ENCODE results near the gene WDR18. TPM values are rescaled to one million over a fixed set of nuclear protein-coding genes. Genes with fewer than 3 reads are reported as not detected.

Gene WDR18
- total and polyA plus RNA-seq, 4 donors, result 24.3 to 45.3 (median 37.7) TPM

GRCh38 chr19:1019616-1019961 lies 35.4 kb downstream of the WDR18 start:
- Histone ChIP-seq H3K4me3 (ENCODE audit: low read depth in 1 of 3, low read length in 3 of 3) (peak overlapping the region; percentile 78 to 97 (median 89)), H3K36me3 (ENCODE audit: control insufficient read depth in 4 of 4, insufficient read depth in 3 of 4, low read depth in 1 of 4, low read length in 3 of 4) (no peaks in the 10 kb centered on the region), H3K27me3 (ENCODE audit: control insufficient read depth in 4 of 4, insufficient read depth in 4 of 4, low read length in 3 of 4) (no peaks in the 10 kb centered on the region), H3K27ac (ENCODE audit: low read depth in 1 of 2, low read length in 2 of 2) (no peak overlapping the region), H3K4me1 (ENCODE audit: control insufficient read depth in 4 of 4, insufficient read depth in 4 of 4, low read length in 3 of 4) (peaks cover 30 to 49% (median 39%) of the 10 kb centered on the region in 4 donors), H3K9me3 (ENCODE audit: control insufficient read depth in 4 of 4, low read length in 3 of 4) (no peaks in the 10 kb centered on the region), H3K9ac (ENCODE audit: low read depth in 1 of 2, low read length in 2 of 2) (peak overlapping the region in 1 of 2 donors; percentile 90)
- no peak for DNase-seq (ENCODE audit: low spot score)
- WGBS, result 62% methylated on average over 18 of the region's 18 CpGs
- no peak for TF ChIP-seq NR2F2 (IDR thresholded peaks at IDR 0.05)
- TF ChIP-seq ZBTB33 (IDR thresholded peaks at IDR 0.05), result no peak
- no peak for TF ChIP-seq FOXA2 (IDR thresholded peaks at IDR 0.05)
- TF ChIP-seq TAF1 (conservative IDR thresholded peaks at IDR 0.05), result no peak
- TF ChIP-seq MAX (IDR thresholded peaks at IDR 0.05), result no peak
- TF ChIP-seq SP1 (IDR thresholded peaks at IDR 0.05), result no peak
- no peak for TF ChIP-seq FOXA1 (IDR thresholded peaks at IDR 0.05)
- no peak for TF ChIP-seq ATF3 (IDR thresholded peaks at IDR 0.05)
- TF ChIP-seq GABPA (IDR thresholded peaks at IDR 0.05 in 1 of 2, conservative IDR thresholded peaks at IDR 0.05 in 1 of 2), result no peak
- no peak for TF ChIP-seq CTCF (IDR thresholded peaks at IDR 0.05; ENCODE audit: low read depth, low read length, missing input control)
- TF ChIP-seq YY1 (IDR thresholded peaks at IDR 0.05), result no peak
- no peak for TF ChIP-seq RAD21 (IDR thresholded peaks at IDR 0.05)
- TF ChIP-seq HNF4G (IDR thresholded peaks at IDR 0.05), result no peak
- TF ChIP-seq EGR1 (IDR thresholded peaks at IDR 0.05; ENCODE audit: low read depth in 2 of 2), result no peak
- TF ChIP-seq HNF4A (conservative IDR thresholded peaks at IDR 0.05), result no peak
- no peak for TF ChIP-seq RXRA (IDR thresholded peaks at IDR 0.05)
- TF ChIP-seq JUND (IDR thresholded peaks at IDR 0.05), result no peak
- TF ChIP-seq, protein P1, sequence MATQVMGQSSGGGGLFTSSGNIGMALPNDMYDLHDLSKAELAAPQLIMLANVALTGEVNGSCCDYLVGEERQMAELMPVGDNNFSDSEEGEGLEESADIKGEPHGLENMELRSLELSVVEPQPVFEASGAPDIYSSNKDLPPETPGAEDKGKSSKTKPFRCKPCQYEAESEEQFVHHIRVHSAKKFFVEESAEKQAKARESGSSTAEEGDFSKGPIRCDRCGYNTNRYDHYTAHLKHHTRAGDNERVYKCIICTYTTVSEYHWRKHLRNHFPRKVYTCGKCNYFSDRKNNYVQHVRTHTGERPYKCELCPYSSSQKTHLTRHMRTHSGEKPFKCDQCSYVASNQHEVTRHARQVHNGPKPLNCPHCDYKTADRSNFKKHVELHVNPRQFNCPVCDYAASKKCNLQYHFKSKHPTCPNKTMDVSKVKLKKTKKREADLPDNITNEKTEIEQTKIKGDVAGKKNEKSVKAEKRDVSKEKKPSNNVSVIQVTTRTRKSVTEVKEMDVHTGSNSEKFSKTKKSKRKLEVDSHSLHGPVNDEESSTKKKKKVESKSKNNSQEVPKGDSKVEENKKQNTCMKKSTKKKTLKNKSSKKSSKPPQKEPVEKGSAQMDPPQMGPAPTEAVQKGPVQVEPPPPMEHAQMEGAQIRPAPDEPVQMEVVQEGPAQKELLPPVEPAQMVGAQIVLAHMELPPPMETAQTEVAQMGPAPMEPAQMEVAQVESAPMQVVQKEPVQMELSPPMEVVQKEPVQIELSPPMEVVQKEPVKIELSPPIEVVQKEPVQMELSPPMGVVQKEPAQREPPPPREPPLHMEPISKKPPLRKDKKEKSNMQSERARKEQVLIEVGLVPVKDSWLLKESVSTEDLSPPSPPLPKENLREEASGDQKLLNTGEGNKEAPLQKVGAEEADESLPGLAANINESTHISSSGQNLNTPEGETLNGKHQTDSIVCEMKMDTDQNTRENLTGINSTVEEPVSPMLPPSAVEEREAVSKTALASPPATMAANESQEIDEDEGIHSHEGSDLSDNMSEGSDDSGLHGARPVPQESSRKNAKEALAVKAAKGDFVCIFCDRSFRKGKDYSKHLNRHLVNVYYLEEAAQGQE (IDR thresholded peaks at IDR 0.05), result no peak
